GM23248 (cell line): ENCODE data around the gene NISCH.

Source experiments
- EZH2 ChIP-seq: fragments of 200-600 bp; sonication (generic); IDR thresholded peaks from 2 replicates; pipeline ENCODE4 v1.6.1; 2018; ENCODE audit warnings: antibody characterized with exemption, mild to moderate bottlenecking; ENCODE audit not compliant: insufficient read depth, poor library complexity, severe bottlenecking
- EZH2phosphoT487 ChIP-seq: fragments of 200-600 bp; sonication (generic); IDR thresholded peaks from 2 replicates; pipeline ENCODE4 v1.6.1; 2018; ENCODE audit warnings: antibody characterized with exemption, moderate library complexity, mild to moderate bottlenecking, low read depth; ENCODE audit not compliant: insufficient read depth

DNA sequence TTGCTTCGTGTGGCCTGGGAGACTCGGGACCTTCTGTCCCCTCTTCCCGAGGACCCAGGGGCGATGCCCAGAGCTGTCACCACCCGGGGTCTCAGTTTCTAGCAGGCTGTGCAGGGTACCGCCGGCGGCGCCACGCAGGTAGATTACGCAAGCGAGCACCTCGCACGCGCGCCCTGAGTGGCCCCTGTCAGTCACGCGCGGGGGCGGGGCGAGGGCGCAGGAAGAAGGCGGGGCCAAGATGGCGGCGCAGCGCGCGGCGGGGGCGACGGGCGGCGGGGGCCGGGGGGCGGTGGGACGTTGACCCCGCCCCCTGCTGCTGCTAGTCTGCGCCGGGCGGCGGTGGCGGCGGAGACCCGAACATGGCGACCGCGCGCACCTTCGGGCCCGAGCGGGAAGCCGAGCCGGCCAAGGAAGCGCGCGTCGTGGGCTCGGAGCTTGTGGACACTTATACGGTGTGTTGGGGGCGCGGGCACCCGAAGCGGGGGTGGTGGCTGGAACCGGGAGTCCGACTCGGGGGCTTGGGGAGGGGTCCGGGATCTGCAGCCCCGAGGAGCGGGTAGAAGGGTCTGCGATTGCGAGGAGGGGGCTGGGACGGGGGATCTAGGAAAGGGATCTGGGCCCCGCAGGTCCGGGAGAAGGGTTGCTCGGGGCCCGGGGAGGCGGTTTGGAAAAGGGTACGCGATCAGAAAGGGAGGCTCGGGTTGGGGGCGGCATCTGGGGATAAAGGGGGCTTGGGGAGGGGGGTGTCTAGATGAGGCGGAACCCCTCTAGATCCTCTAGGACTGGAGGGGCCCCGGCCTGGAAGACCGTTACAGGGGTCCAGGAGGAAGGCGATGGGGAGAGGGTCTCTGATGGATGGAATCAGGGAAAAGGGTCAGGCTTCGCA is at the start of gene NISCH:
- no peak for TF ChIP-seq EZH2
- TF ChIP-seq EZH2phosphoT487, result no peak
